ENCODE data around the gene RYR2.

Gene RYR2

DNA sequence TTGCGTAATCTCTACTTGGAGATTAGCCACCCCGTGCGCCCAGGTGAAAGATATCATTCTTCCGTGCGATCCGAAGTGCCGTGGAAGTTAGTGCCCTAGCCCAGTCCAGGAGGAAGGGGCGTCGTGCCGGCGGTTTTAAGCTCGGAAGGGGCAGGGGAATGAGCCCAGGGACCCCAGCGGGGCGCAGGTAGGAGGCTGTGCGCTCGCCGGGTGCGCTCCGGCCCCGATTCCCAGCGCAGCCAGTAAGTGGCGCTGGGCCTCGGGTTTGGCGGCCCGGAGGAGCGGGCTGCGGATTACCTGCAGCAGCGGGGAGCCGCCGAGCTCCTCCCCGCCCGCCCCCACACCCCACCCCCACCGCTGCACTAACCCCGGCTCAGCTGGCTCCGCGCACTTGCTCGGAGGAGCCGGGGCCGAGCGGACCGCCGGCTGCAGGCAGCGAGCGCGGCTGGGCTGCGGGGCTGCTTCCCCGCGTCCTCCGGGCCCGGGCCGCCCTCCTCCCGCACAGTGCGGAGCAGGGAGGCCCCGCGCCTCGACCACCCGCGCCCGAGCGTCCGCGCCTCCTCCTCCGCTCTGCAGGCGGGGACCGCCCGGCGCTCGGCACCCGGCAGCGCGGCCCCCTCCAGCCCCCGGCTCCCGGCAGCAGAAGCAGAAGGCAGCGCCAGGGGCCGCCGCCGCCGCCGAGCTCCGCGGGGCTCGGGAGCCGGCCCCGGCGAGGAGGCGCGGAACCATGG is at the start of gene RYR2:
Gene RYR2, plus strand, starts transcription at position 390 of the 731 bp plus-strand sequence. Its CDS starts 338 bp downstream, at position 728.
- in situ Hi-C loops (cut with MboI; ENCODE audit: low sequenced_read_pairs): no loop called here

DNA sequence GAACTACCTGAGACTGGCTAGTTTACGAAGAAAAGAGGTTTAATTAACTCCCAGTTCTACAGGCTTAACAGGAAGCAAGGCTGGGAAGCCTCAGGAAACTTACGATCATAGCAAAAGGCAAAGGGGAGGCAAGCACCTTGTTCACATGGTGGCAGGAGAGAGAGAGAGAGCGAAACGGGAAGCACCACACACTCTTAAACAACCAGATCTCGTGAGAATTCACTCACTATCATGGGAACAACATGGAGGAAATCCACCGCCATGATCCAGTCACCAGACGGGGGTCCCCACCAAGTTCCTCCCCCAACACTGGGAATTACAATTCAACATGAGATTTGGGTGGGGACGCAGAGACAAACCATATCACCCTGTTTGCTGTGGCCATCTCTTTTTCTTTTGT is 49.5 kb upstream of the RYR2 start:
- in situ Hi-C loops (cut with MboI; ENCODE audit: low sequenced_read_pairs): no loop called here

DNA sequence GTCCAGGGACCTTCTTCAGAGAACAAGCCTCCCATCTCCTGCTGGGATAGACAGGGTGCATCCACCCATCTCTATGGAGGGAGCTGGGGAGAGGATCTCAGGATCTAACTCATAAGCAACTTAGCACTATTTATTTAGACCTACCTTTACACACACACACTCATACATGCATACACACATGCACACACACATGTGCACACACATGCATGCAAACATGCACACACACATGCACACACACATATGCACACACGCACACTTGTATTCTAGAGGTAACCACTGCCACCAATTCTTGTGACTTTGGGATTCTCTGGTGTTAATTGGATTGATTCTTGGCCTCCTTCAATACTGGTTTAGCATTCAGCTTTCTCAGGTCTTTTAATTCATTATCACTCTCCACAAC is 47.5 kb upstream of the RYR2 start:
- in situ Hi-C loops (cut with MboI; ENCODE audit: low sequenced_read_pairs): no loop called here

GRCh38 chr1:236997361-236997760 is 44.6 kb upstream of the RYR2 start:
- in situ Hi-C loops (cut with MboI; ENCODE audit: low sequenced_read_pairs): no loop called here

DNA sequence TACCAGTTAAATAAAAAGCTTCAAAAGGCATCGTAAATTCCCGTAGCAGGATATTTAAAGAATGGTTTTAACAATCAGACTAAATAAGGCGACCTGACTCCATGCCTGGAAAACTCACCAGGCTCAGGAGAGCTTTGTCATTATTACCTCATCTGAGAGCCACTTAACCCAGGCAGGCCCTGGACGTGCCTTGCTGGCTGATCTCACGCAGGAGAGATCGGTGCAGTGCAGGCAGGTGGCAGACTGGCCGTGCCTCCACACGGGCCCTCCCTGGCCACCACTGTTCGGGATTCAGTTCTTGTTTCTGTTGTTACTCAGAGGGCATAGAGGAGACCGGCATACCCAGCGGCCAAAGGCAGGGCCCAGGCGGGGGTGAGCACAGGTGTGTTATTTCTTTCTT is 44.1 kb upstream of the RYR2 start:
- in situ Hi-C loops (cut with MboI; ENCODE audit: low sequenced_read_pairs): no loop called here

DNA sequence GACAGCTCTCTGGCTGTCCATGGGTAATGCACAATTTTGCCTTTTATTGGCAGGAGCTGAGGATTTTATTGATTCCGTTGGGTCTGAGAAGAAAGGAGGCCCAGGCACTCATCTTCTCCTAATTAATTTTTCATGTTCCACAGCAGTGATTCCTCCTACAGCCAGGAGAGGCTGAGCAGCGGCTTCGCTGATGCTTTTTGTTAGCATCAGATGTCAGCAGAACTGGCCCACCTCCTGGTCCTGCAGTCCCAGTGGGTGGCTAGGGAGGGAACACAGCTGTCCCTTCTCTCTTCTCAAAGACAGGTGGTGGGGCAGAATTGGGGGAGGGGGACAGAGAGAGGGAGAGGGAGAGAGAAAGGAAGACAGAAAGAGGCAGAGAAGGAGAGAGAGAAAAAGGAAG is 43.4 kb upstream of the RYR2 start:
- in situ Hi-C loops (cut with MboI; ENCODE audit: low sequenced_read_pairs): no loop called here

DNA sequence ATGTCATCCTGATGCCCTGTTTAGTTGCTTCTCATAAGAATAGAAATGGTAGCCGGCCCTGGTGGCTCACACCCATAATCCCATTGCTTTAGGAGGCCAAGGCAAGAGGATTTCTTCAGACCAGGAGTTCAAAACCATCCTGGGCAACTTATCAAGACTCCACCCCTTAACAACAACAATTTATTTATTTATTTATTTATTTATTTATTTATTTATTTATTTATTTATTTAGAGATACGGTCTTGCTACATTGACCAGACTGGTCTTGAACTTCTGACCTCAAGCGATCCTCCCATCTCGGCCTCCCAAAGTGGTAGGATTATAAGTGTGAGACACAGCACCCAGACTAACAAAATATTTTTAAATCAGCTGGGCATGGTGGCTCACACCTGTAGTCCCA is 41.8 kb upstream of the RYR2 start:
- in situ Hi-C loops (cut with MboI; ENCODE audit: low sequenced_read_pairs): no loop called here

DNA sequence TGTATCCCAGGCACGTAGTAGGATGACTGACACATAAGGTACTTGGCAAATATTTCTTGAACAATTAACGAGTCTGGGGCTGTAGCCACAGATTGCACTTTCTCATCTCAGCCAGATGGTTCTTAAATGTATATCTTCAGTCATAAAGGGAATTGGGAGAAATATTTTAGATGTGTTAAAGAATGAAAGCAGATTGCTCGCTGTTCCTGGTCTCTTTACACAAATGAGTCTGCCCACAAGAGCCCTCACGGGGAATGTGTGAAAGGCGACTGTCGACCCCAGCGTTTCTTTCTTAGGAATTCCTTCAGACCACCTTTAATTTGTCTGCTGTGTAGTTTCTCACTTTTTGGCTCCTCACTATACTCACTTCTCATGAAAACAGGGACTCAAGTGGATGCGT is 38.5 kb upstream of the RYR2 start:
- in situ Hi-C loops (cut with MboI; ENCODE audit: low sequenced_read_pairs): no loop called here

DNA sequence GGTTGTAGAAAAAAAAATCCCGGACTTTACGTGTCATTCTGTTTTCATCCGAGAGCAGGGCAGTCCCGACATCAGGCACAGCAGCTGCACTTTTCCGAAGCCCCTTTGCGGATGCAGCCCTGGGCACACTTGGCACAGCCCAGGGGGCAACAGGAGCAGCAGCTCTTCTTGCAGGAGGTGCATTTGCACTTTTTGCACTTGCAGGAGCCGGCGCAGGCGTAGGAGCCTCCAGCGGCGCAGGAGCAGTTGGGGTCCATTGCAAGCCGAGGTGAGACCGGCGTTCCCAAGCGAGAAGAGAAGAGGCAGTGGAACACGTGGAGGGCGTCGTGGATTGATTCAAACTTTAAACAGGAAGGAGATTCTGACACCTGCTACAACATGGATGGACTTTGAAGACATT is 37.9 kb upstream of the RYR2 start, which contains the start of gene MT1HL1:
Gene MT1HL1, minus strand, starts transcription at position 326 of the 400 bp plus-strand sequence. Its CDS starts 69 bp downstream, at position 257.
- in situ Hi-C loops (cut with MboI; ENCODE audit: low sequenced_read_pairs): no loop called here

GRCh38 chr1:237005674-237006073 is 36.3 kb upstream of the RYR2 start:
- in situ Hi-C loops (cut with MboI; ENCODE audit: low sequenced_read_pairs): no loop called here

DNA sequence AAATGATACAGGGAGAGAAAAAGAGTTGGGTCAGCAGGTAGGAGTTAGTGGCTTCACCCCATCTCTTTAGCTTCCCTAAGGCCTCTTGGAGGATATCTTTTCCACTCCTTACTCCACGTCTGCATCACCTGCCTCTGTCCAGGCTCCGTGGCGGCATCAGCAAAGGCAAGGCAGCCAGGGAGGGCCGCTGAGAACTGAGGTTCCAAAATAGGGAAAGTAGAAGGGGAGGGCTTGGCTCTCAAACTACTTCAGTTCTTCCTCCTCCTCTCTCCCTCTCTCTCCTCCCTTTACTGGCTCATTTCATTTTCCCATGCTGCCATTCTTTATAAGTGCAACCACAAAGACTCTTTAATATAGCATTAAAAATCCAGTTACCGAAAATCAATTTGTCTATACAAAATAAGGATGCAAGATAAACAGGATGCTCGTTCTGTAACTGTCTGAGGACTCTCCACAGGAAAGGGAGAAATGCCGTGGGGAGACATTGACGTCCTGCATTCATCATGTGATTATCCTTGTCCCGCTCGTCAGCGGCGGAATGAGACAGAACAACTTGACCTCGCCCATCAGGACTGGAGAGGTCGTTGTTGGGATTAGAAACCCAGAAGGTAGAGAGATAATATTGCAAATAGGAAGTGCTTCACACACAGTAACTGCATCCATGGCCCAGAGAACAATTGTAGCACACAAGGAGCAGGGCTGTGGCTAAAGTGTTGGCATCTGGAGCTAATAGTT is 34.7 kb upstream of the RYR2 start:
- in situ Hi-C loops (cut with MboI; ENCODE audit: low sequenced_read_pairs): no loop called here

DNA sequence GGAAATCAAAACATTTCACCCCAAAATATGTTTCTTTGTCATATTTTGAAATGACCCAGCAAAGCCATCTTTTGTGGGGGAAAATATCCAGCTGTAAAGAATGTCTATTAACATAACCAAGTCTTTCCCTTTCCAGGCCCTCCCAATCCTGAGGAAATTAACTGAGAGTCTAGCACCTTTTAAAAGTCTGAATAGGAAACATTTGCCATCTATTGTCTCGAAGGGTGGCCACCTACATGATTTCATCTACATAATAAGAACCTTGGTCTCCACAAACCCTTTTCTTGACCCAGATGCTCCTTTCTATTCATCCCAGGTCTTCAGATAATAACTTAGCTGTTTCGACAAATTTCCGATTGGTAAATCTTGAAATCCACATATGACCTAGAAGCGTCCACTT is 32.4 kb upstream of the RYR2 start:
- in situ Hi-C loops (cut with MboI; ENCODE audit: low sequenced_read_pairs): no loop called here

DNA sequence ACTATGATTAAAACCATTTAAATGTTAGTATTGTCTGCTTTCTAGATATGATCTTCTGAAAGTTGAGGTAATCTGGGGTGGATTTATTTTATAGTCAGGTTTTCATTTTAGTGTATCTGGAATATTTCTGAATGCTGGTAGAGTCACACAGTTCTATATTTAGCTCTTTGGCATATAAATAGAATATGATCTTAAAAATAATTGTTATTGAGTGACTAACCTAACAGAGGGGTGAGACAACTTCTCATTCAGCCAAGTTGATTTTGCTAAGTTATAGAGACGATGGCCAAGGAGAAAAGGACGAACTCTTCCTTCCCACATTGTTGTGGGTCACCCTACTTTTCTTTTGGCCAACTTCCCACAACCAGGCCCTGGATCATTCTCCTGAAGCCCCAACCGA is 30.6 kb upstream of the RYR2 start:
- in situ Hi-C loops (cut with MboI; ENCODE audit: low sequenced_read_pairs): no loop called here

- in situ Hi-C loops (cut with MboI; ENCODE audit: low sequenced_read_pairs): no loop called here
Observed at GRCh38 chr1:237012361-237012760, 29.6 kb upstream of the RYR2 start.

GRCh38 chr1:237012788-237013383 is 29.1 kb upstream of the RYR2 start:
- in situ Hi-C loops (cut with MboI; ENCODE audit: low sequenced_read_pairs): no loop called here

- in situ Hi-C loops (cut with MboI; ENCODE audit: low sequenced_read_pairs): no loop called here
Observed at GRCh38 chr1:237013608-237014007, 28.4 kb upstream of the RYR2 start.

DNA sequence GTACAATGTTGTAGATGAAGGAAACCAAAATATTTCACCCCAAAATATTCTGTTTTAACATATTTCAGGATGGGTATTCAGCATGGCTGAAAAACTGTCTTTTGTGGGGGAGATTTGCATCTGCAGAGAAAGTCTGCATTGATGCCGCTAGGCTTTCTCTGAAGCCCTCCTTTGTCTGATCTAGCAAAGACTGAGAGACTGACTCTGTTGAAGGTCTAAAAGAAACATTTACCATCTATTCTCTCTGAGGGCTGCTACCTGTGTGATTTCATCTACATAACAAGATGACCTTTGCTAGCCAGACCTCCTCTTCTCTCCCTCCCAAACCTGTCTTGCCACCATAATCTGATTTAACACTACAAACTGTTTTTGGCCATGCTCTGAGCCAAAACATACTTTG is 25.4 kb upstream of the RYR2 start:
- in situ Hi-C loops (cut with MboI; ENCODE audit: low sequenced_read_pairs): no loop called here

DNA sequence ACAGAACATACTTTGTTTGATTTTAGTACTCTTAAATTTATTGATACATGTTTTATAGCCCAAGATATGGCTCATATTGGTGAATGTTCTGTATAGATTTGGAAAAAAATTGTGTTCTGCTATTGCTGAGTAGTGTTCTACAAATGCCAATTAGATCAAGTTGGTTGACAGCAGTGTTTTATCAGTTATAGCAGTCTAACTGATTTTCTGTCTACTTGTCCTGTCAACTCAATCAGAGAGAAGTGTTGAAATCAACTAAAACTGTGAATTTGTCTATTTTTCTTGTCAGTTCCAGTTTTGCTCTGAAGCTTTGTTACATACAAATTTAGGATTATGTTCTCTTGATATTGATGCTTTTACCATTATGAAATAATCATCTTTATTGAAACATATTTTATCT is 23.1 kb upstream of the RYR2 start:
- in situ Hi-C loops (cut with MboI; ENCODE audit: low sequenced_read_pairs): no loop called here

DNA sequence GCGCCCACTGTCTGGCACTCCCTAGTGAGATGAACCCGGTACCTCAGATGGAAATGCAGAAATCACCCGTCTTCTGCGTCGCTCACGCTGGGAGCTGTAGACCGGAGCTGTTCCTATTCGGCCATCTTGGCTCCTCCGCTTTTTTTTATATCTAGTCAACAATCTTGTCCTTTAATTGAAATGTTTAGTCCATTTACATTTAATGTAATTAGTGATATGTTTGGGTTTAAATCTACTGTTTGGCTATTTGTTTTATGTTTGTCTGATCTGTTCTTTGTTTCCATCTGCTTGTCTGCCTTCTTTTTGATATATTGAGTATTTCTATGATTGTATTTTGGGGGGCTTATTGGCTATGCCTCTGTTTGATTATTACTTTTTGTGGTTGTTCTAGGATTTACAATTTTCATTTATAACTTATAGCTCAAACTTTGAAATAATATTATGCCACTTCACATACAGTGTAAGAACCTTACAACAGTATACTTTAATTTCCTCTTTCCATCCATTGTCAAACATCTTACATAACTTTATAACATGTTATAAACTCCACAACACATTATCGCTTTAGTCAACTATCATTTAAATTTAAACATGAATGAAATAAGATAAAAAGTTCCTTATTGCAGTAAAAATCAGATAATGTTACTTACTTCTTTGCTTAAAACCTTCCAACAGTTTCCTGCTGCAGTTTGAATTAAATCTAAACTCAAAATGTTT is 16.5 kb upstream of the RYR2 start:
- in situ Hi-C loops (cut with MboI; ENCODE audit: low sequenced_read_pairs): no loop called here

GRCh38 chr1:237029240-237029639 is 12.7 kb upstream of the RYR2 start:
- in situ Hi-C loops (cut with MboI; ENCODE audit: low sequenced_read_pairs): no loop called here

- in situ Hi-C loops (cut with MboI; ENCODE audit: low sequenced_read_pairs): no loop called here
Observed at GRCh38 chr1:237029850-237030535, 12.0 kb upstream of the RYR2 start.

Measured in hTERT RPE-1 (cell line).